Stimulated activated naive CD8-positive, alpha-beta T cell treated with anti-CD3 and anti-CD28 coated beads, Interleukin-15, amount 100 ng/mL, for 72 hours (primary cell): ENCODE data around the gene SFTPD.
"Not testable (repeated sequence)": the region's sequence is repeated elsewhere in the genome, so short reads cannot be mapped to it uniquely, and the experiment has no call there.

Source experiments
- ATAC-seq: fragments of 150-1000 bp; cut with Tn5 transposase; 2 replicates; pipeline ENCODE4 v1.10.0; 2021; ENCODE audit warnings: mild to moderate bottlenecking, moderate library complexity
- DNase-seq, 2 donors: peaks; one replicate each; pipeline ENCODE4 v3.0.0; 2021 to 2022
- H3K27ac Mint-ChIP-seq, 2 donors: one replicate each; pipeline ENCODE4 v1.8.0; 2022; ENCODE audit warnings: mild to moderate bottlenecking in 2 of 2, mixed read lengths in 2 of 2, moderate library complexity in 2 of 2
- H3K27me3 Mint-ChIP-seq: one replicate; pipeline ENCODE4 v1.8.0; 2022; ENCODE audit warnings: mixed read lengths
- H3K4me1 Mint-ChIP-seq: one replicate; pipeline ENCODE4 v1.8.0; 2022; ENCODE audit warnings: mild to moderate bottlenecking, mixed read lengths
- H3K4me3 Mint-ChIP-seq, 2 donors: one replicate each; pipeline ENCODE4 v1.8.0; 2022; ENCODE audit warnings: mild to moderate bottlenecking in 2 of 2, mixed read lengths in 2 of 2, moderate library complexity in 1 of 2
- H3K9me3 Mint-ChIP-seq, 2 donors: one replicate each; pipeline ENCODE4 v1.8.0; 2022; ENCODE audit warnings: mixed read lengths in 2 of 2

Gene SFTPD

DNA sequence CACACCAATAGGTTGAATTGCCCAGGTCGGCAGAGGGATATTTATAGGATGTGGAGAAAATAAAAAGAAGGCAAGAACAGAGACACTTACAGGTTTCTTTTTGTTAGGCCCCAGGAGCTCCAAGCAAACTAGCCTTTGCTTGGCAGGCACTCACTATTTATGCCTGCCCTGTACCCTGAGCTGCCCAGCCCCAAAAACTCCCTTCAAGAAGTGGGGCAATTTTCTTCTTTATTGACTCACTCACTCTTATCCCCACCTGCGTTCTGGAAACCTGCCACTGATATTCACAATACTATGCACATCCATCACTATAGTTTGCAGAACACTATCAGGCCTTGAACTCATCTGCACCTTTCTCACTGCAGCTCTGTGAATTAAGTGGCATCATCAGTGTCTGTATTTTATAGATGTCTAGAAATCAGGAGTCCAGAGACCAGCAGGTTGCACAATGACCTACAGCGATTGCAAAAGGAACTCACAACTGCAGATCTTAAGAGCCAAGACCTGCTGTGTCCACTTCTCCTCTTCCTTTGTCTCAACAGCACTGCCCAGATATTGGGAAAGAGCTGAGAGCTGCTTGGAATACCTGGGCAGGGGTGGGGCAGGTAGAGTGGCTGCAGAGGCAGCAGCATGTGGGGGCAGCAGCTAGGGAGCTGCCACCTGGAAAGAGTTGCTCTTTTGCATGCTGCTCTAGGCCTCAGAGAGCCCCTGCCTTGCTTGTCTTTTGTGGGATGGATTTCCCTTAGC is at the start of gene SFTPD:
Gene SFTPD, minus strand, starts transcription at position 130 of the 747 bp plus-strand sequence. CDS start 2,446 bp downstream, outside the sequence.
- H3K9me3 Mint-ChIP-seq = peaks cover 23 to 28% of the 10 kb centered on the region in 2 donors
- peak within 1 kb of the TSS in 1 of 2 donors; percentile 30 for H3K27ac Mint-ChIP-seq
- ATAC-seq (no peak), DNase-seq (no peak)
- H3K4me1 Mint-ChIP-seq = no peaks in the 10 kb centered on the region
- H3K4me3 Mint-ChIP-seq = no peak within 1 kb of the TSS
- peaks cover 9% of the 10 kb centered on the region for H3K27me3 Mint-ChIP-seq

DNA sequence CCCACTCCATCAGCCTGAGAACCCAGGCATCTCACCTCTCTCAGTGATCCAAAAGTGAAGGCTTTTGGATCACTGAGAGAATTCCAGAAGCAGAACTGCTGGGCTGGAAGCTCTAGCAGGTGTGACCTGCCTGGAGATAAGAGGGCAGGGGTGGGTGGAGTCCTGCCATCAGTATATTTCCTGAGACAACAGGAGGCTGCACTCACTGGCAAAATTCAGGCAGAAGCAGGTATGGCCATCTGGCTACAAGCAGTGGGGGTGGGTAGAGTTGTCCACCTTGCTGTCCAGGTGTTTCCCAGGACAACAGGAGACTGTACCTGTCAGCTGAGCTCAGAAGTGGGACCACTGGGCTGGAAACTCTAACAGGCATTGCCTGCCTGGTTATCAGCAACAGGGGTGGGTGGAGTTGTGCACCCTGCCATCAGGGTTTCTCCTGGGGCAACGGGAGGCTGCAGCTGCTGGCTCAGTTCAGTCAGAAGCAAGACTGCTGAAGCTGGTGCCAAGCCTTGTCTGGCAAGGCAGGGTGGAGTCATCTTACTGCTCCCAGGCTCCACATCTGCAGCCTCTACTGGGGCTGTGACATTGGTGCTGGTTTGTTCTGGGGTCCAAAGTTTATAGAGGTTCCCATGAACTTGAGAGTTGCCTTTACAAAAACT is 47.2 kb upstream of the SFTPD start:
- Mint-ChIP-seq H3K27ac (no peak overlapping the region), H3K4me1 (no peaks in the 10 kb centered on the region), H3K9me3 (no peaks in the 10 kb centered on the region), H3K4me3 (no peak overlapping the region), H3K27me3 (peaks cover 39% of the 10 kb centered on the region)
- ATAC-seq (no peak), DNase-seq (no peak)

GRCh38 chr10:79994556-79994955 is 45.7 kb upstream of the SFTPD start:
- Mint-ChIP-seq H3K4me1 (no peaks in the 10 kb centered on the region), H3K4me3 (no peak overlapping the region), H3K27me3 (peaks cover 39% of the 10 kb centered on the region), H3K9me3 (peaks cover 0 to 9% of the 10 kb centered on the region in 2 donors), H3K27ac (no peak overlapping the region)
- no peak for DNase-seq
- ATAC-seq = no peak

DNA sequence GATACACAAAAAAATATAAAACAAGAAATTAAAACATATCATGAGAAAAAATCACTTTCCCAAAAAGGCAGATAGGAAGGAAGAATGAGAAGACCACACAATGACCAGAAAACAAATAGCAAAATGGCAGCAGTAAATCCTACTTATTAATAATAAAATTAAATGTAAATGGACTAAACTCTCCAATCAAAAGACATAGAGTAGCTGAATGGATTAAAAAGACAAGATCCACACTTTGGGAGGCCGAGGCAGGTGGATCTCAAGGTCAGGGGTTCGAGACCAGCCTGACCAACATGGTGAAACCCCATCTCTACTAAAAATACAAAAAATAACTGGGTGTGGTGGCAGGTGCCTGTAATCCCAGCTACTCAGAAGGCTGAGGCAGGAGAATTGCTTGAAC is 39.3 kb upstream of the SFTPD start:
- H3K4me1 Mint-ChIP-seq = peaks cover 37% of the 10 kb centered on the region
- H3K4me3 Mint-ChIP-seq, H3K27ac Mint-ChIP-seq, ATAC-seq, DNase-seq: not testable (repeated sequence)
- H3K27me3 Mint-ChIP-seq = peaks cover 35% of the 10 kb centered on the region
- H3K9me3 Mint-ChIP-seq = peaks cover 0 to 26% of the 10 kb centered on the region in 2 donors

DNA sequence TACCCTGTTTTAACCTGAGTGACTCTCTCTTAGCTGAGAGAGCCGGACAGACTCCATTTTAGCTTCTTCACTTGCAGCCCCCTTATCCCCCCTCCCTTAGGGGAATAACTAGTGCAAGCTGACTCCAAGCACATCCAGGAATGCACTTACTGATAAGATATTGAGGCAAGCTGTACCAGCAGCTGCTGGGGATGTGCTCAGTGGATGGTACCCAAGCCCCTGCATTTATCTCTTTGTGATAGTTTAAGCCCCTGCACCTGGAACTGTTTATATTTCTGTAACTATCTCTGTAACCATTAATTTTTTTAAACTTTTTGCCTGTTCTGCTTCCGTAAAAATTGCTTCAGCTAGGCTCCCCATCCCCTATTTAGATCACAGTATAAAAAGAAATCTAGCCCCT is 37.8 kb upstream of the SFTPD start:
- H3K27me3 Mint-ChIP-seq = peaks cover 41% of the 10 kb centered on the region
- ATAC-seq, DNase-seq, H3K4me3 Mint-ChIP-seq, H3K27ac Mint-ChIP-seq: not testable (repeated sequence)
- peaks cover 0 to 26% of the 10 kb centered on the region in 2 donors for H3K9me3 Mint-ChIP-seq
- peaks cover 50% of the 10 kb centered on the region for H3K4me1 Mint-ChIP-seq

DNA sequence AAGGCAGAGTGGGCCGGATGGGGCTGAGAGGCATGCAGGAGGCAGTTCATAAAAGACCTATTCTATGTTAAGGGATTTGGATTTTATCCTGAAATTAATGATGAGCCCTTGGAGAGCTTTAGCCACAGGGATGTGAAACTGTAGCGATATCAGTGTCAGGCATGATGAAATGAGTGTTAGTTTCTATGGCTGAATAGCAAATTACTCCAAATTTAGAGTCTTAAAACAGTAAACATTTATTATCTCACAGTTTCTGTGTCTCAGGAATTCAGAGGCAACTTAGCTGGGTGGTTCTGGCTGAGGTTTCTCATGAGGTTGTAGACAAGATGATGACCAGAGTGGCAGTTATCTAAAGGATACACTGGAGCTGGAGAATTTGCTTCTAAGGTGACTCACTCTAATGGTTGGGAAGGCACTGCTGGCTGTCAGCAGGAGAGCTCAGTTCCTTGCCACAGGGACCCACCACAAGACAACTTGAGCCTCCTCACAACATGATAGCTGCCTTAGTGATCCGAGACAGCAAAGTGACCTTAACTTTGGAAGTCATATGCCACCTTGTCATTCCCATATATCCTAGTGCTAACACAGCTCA is 36.7 kb upstream of the SFTPD start:
- peaks cover 52% of the 10 kb centered on the region for H3K27me3 Mint-ChIP-seq
- ATAC-seq = no peak
- peaks cover 52% of the 10 kb centered on the region for H3K4me1 Mint-ChIP-seq
- no peak overlapping the region for H3K27ac Mint-ChIP-seq
- H3K9me3 Mint-ChIP-seq = peaks cover 0 to 26% of the 10 kb centered on the region in 2 donors
- DNase-seq = no peak
- peak overlapping the region; percentile 22 to 44 for H3K4me3 Mint-ChIP-seq

DNA sequence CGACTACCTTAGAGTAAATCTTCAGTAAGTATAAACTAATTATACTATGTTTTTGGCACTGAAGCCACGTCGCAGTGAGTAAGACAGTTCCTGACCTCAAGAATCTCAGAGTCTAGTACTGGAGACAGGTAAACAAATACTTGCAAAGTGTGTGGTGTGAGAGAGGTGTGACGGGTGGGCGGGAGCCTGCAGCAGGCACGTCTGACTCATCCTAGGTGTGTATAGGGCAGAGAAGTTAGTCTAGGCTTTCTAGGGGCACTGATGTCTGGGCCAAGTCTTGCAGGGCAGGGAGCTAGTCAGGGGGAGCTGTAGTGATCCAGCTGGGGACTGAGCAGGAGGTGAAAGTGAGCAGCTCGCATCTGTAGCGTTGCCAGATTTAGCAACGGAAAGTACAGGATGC is 35.9 kb upstream of the SFTPD start:
- peak; percentile 95 for ATAC-seq
- no peak overlapping the region for H3K27ac Mint-ChIP-seq

DNA sequence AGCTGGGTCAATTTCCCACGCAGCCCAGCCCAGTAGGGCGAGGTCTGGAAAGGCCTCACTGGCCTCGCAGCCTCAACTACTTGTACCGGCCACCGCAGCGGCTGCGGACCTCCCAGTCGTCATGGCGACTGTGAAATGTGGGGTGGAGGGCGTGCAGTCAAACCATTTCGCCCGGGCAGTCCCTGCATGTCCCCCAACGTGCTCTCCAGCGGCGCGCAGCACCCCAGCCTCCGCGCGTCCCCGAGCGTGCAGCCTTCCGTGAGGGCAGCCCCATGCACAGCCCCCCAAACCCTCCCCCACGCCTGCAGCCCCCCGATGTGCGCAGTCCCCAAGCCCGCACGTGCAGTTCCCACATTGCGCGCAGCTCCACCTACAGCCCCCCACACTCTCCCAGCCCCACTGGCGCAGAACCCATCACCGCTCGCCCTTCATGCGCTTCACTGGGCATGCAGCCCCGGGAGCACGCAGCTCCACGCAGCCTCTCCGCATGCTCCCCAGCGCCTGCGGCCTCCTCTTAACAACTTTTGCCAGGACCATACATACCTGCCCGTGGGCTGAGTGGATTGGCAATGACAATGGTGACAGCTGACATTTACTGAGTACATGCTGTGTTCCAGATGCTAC is 34.5 kb upstream of the SFTPD start:
- Mint-ChIP-seq H3K27ac (no peak overlapping the region), H3K4me3 (peak overlapping the region in 1 of 2 donors; percentile 32), H3K9me3 (peaks cover 0 to 8% of the 10 kb centered on the region in 2 donors), H3K27me3 (peaks cover 74% of the 10 kb centered on the region), H3K4me1 (peaks cover 52% of the 10 kb centered on the region)
- ATAC-seq = no peak
- no peak for DNase-seq

More for the DNA sequence above, 35.9 kb upstream of the SFTPD start:
- peaks cover 59% of the 10 kb centered on the region for H3K27me3 Mint-ChIP-seq
- peak overlapping the region; percentile 17 to 23 for H3K4me3 Mint-ChIP-seq
- DNase-seq = peak; percentile 60 to 84
- peaks cover 0 to 19% of the 10 kb centered on the region in 2 donors for H3K9me3 Mint-ChIP-seq
- peaks cover 52% of the 10 kb centered on the region for H3K4me1 Mint-ChIP-seq

DNA sequence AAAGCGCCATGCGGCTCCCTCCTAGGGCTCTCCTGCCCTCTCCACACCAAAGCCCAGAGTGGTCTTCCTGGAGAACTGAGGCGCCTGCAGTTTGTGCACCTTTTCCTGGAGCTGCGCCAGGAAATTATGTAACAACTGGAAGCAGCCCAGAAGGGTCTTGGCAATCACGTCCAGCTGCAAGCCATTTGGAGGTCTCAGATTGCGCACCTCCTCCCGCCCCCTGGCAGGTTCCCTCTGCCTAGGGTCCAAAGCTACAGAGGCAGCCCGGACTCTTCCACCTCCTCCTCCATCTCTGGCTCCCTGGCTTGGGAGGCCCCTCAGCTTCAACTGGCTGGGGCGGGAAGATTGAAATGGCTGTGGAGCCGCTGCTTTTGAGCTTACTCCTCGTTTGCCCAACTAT is 34.0 kb upstream of the SFTPD start:
- H3K4me1 Mint-ChIP-seq = peaks cover 52% of the 10 kb centered on the region
- no peak for ATAC-seq
- H3K27me3 Mint-ChIP-seq = peaks cover 78% of the 10 kb centered on the region
- peaks cover 0 to 6% of the 10 kb centered on the region in 2 donors for H3K9me3 Mint-ChIP-seq
- no peak for DNase-seq
- peak overlapping the region in 1 of 2 donors; percentile 32 for H3K4me3 Mint-ChIP-seq
- H3K27ac Mint-ChIP-seq = no peak overlapping the region

DNA sequence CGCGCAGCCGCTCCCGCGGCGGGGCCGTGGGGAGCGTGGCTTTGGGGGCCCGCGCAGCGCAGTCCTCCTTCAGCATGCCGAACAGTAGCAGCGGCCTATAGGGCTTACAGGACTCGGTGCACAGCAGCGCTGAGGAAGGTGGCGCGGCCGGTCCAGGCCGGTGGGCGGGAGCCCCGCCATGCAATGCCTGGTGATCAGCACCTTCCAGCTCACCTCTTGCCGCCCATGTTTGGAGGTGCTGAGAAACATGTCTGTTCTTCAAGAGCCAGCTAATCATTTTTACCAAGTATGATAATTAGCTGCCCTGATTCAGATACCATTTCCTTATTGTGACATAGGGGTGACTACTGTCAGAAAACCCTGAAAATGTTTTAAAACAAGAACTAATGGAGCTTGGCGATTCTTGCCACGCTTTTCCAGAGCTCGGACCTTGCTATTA is 33.5 kb upstream of the SFTPD start:
- H3K27me3 Mint-ChIP-seq = peaks cover 79% of the 10 kb centered on the region
- H3K27ac Mint-ChIP-seq = no peak overlapping the region
- peaks cover 52% of the 10 kb centered on the region for H3K4me1 Mint-ChIP-seq
- peak; percentile 20 for ATAC-seq
- peaks cover 0 to 3% of the 10 kb centered on the region in 2 donors for H3K9me3 Mint-ChIP-seq
- peak overlapping the region; percentile 55 to 66 for H3K4me3 Mint-ChIP-seq
- peak; percentile 30 to 38 for DNase-seq

GRCh38 chr10:79981450-79982361 is 32.8 kb upstream of the SFTPD start:
- peaks cover 3 to 8% of the 10 kb centered on the region in 2 donors for H3K9me3 Mint-ChIP-seq
- H3K27me3 Mint-ChIP-seq = peaks cover 79% of the 10 kb centered on the region
- DNase-seq (peak in 1 of 2 donors; percentile 35), ATAC-seq (peak; percentile 38)
- H3K27ac Mint-ChIP-seq = no peak overlapping the region
- H3K4me3 Mint-ChIP-seq = peak overlapping the region; percentile 80 to 85
- peaks cover 50% of the 10 kb centered on the region for H3K4me1 Mint-ChIP-seq

DNA sequence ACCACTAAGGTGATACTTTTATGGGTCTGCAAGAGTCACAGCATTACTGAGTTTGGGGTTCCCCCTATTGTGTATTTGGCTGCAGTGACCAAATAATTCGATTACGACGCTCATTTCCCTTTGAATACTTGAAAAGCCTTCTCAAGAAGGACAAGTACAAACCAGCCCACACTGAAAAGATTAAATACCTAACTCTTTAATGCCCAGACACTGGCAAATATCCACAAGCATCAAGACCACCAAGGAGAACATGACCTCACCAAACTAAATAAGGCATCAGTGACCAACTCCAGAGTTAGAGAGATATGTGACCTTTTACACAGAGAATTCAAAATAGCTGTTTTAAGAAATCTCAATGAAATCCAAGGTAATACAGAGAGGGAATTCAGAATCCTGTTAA is 31.8 kb upstream of the SFTPD start:
- H3K4me3 Mint-ChIP-seq = peak overlapping the region in 1 of 2 donors; percentile 80
- ATAC-seq = no peak

DNA sequence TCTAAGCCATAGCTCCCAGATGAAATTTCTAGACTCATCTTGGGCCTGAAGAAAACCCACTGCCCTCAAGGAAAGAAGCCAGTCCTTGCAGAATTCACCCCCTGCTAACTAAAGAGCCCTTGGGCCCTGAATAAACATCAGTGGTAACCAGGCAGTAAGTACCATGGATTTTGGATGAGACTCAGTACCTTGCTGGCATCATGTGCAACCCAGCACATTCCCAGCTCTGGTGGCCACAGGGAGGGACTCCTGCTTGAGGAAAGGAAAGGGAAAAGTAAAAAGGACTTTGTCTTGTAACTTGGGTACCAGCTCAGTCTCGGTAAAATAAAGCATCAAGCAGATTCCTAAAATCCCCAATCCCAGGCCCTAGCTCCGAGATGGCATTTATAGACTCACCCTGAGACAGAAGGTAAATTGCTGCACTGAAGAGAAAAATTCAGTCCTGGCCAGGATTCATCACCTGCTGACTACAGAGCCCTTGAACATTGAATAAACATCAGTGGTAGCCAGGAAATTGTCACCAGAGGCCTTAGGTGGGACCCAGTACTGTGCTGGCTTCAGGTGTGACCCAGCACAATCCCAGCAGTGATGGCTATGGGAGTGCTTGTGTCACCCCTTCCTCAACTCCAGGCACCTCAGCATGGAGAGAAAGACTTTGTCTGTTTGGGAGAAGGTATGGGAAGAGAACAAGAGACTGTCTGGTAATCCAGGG is 31.2 kb upstream of the SFTPD start:
- H3K9me3 Mint-ChIP-seq = peaks cover 4 to 16% of the 10 kb centered on the region in 2 donors
- H3K27me3 Mint-ChIP-seq = peaks cover 85% of the 10 kb centered on the region
- no peak overlapping the region for H3K4me3 Mint-ChIP-seq
- peaks cover 34% of the 10 kb centered on the region for H3K4me1 Mint-ChIP-seq
- DNase-seq (no peak), ATAC-seq (no peak)
- no peak overlapping the region for H3K27ac Mint-ChIP-seq

More for the DNA sequence above, 31.8 kb upstream of the SFTPD start:
- DNase-seq = no peak
- Mint-ChIP-seq H3K9me3 (peaks cover 4 to 10% of the 10 kb centered on the region in 2 donors), H3K27me3 (peaks cover 80% of the 10 kb centered on the region), H3K4me1 (peaks cover 40% of the 10 kb centered on the region), H3K27ac (no peak overlapping the region)
